ENCODE results near the gene CDC42EP3. TPM values are rescaled to one million over a fixed set of nuclear protein-coding genes. Genes with fewer than 3 reads are reported as not detected.

The CDC42EP3 gene
- total RNA-seq, 1 experiment from 2014 or later: 50.8 TPM

DNA sequence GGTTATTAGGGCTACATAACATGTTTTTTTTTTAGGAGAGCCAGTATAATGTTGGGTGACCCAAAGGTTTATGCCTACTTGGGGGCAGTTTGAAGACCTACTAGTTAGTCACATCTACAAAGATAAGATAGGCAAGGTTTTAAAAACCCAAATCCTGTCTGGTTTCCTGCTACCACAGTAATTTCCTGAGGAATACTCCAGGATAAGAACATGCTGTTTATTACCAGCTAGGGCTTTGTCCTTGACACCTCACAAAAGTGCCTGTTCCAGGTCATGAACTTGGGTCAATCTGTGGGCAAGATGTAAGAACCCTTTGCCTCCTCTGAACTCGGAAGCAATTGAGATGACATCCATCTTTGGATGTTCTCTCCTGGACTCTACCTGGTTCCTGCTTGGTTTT lies 38.2 kb downstream of the CDC42EP3 start:
- Histone ChIP-seq H3K4me3 (no peak overlapping the region), H3K4me1 (replicated peaks) (peaks cover 14% of the 10 kb centered on the region), H3K27ac (no peak overlapping the region), H3K36me3 (no peaks in the 10 kb centered on the region), H3K27me3 (replicated peaks) (no peaks in the 10 kb centered on the region), H3K9me3 (replicated peaks) (no peaks in the 10 kb centered on the region)
- DNase-seq (ENCODE audit: low read depth in 1 of 2, low spot score in 2 of 2): no peak

DNA sequence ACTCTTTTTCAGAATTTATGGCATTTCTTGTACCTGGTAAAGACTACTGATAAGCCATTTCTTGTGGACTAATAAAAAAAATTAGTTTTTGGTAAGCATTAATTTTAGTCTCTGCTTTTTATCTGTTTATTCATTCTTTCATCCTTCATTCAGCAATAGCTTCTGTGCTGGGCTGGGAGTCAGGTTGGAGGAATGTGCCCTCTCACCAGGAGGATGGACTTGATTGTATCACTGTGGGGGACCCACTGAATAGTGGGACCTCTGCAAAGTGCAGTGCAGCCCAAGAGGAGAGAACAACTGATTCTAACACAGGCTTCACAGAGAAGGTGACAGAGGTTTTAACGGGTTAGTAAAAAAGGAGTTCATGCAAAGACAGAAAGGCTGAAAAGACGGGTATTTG lies 39.1 kb downstream of the CDC42EP3 start:
- Histone ChIP-seq H3K36me3 (no peaks in the 10 kb centered on the region), H3K9me3 (replicated peaks) (no peaks in the 10 kb centered on the region), H3K4me1 (replicated peaks) (peaks cover 14% of the 10 kb centered on the region), H3K27ac (no peak overlapping the region), H3K4me3 (no peak overlapping the region), H3K27me3 (replicated peaks) (no peaks in the 10 kb centered on the region)
- DNase-seq (ENCODE audit: low read depth in 1 of 2, low spot score in 2 of 2): no peak

DNA sequence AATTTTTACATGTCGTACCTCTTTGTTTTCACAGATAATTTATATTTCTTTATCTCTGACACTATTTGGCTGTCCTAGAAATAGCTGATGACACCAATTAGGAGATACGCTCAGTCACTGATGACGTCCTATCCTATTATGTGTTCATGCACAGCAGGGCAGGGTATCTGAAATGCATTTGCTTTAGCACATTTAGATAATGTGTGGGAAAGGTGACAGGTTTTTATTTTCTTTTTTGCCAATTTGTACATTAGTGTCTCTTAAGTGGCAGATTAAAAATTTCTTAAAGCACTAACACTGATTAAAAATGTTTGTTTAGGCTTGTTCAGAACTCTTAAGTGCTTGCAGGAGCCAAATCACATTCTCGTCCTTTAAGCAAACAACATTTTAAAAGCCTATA lies 39.7 kb downstream of the CDC42EP3 start:
- Histone ChIP-seq H3K4me3 (no peak overlapping the region), H3K27ac (no peak overlapping the region), H3K9me3 (replicated peaks) (no peaks in the 10 kb centered on the region), H3K4me1 (replicated peaks) (peaks cover 14% of the 10 kb centered on the region), H3K36me3 (no peaks in the 10 kb centered on the region), H3K27me3 (replicated peaks) (no peaks in the 10 kb centered on the region)
- DNase-seq (ENCODE audit: low read depth in 1 of 2, low spot score in 2 of 2): no peak

DNA sequence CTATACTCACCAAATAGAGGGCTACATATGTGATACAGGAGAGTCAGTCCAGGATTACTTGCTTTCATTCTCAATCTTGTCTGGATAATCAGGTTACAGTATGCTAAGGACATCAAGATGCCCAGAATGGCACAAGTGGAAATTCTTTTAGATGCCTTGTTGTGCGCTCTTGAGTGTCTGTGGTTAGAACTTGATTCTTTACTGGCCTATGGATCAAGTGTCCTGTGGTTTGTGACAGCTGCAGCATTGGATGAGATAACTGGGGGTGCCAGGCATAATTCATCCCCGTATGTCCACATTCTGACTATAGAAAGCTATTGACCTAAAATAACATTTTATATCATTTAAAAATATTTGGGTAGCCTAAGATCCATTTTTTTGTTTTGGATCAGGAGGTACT lies 40.1 kb downstream of the CDC42EP3 start:
- Histone ChIP-seq H3K27me3 (replicated peaks) (no peaks in the 10 kb centered on the region), H3K9me3 (replicated peaks) (no peaks in the 10 kb centered on the region), H3K27ac (no peak overlapping the region), H3K4me1 (replicated peaks) (peaks cover 14% of the 10 kb centered on the region), H3K4me3 (no peak overlapping the region), H3K36me3 (no peaks in the 10 kb centered on the region)
- DNase-seq (ENCODE audit: low read depth in 1 of 2, low spot score in 2 of 2): no peak

DNA sequence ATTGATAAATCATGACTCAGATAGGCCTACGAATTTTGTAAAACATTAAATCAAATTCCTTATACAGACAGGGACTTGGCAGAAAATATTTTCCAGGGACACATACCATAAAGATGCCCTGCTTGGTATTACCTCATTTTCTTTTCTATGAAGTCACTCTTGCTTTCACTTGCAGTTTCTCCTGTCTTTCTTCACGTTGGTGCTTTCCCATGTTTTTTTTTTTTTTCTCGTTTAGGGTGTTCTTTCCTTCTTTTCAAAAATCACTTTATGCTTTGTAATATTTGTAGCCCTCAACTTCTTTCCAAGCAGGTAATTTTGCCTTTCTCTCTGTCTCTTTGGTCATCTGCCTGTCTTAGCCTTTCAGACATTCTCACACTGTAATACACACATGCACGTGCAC lies 40.7 kb downstream of the CDC42EP3 start:
- no peak overlapping the region for H3K27ac ChIP-seq
- H3K9me3 ChIP-seq (replicated peaks): no peaks in the 10 kb centered on the region
- H3K27me3 ChIP-seq (replicated peaks): no peaks in the 10 kb centered on the region
- peaks cover 19% of the 10 kb centered on the region for H3K4me1 ChIP-seq (replicated peaks)
- no peak for DNase-seq (ENCODE audit: low read depth in 1 of 2, low spot score in 2 of 2)
- no peak overlapping the region for H3K4me3 ChIP-seq
- H3K36me3 ChIP-seq: no peaks in the 10 kb centered on the region

DNA sequence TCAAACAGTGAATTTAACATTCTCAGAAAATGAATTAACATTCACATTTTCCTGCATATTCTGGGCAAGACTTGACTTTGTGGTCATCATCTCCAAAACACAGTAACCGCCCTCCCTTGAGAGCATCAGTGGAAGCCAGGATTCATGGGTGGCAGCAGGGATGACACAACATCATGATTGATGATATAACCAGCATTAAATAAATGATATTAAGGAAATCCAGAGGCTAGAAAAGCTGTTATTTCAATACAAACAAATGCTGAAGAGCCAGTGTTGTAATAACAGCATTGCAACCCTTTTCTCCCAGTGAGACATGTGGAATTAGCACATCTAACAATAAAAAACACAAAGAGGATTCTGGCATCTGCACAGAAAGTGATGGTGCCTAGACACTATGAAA lies 41.1 kb downstream of the CDC42EP3 start:
- DNase-seq (ENCODE audit: low read depth in 1 of 2, low spot score in 2 of 2): no peak
- no peaks in the 10 kb centered on the region for H3K9me3 ChIP-seq (replicated peaks)
- no peak overlapping the region for H3K27ac ChIP-seq
- H3K4me3 ChIP-seq: no peak overlapping the region
- H3K27me3 ChIP-seq (replicated peaks): no peaks in the 10 kb centered on the region
- H3K36me3 ChIP-seq: no peaks in the 10 kb centered on the region
- peaks cover 24% of the 10 kb centered on the region for H3K4me1 ChIP-seq (replicated peaks)

DNA sequence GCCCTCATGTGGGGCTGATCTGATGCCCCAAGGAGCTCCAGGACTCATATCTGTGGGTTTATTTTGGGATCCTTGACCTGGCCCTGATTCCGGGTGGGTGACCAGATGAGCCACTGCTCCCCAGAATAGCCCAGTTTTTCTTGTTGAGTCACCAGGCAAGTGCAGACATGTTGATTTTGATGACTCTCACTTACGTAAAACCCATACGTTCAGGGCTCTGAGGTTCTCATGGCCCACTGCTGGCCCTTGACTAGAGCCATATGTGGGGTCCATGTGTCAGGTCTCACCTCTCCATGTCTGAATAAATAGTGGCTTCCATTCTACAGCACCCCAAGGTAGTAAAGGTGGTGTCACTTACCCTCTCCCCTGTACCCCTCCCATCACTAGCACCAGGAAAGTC lies 41.9 kb downstream of the CDC42EP3 start:
- Histone ChIP-seq H3K4me3 (no peak overlapping the region), H3K27ac (no peak overlapping the region), H3K27me3 (replicated peaks) (no peaks in the 10 kb centered on the region), H3K36me3 (no peaks in the 10 kb centered on the region), H3K4me1 (replicated peaks) (peaks cover 32% of the 10 kb centered on the region), H3K9me3 (replicated peaks) (no peaks in the 10 kb centered on the region)
- no peak for DNase-seq (ENCODE audit: low read depth in 1 of 2, low spot score in 2 of 2)

DNA sequence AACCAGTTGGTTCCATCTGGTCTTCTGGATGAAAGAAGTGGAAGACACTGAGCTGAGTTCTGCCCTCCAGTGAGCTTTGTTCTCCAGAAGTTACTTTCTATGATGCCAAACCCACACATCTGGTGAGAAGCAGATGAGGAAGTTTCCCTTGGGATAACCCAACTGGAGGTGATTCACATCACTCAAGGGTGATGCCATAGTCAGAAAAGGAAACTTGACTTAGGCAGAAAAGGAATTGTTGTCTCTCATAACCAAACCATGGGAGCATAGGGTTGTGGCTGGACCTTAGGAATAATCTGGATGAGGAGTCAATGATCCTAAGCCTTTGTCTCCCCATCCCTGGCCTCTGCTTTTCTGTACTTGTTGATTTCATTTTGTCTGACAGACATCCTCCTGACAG lies 43.7 kb downstream of the CDC42EP3 start:
- no peaks in the 10 kb centered on the region for H3K27me3 ChIP-seq (replicated peaks)
- no peak overlapping the region for H3K4me3 ChIP-seq
- H3K27ac ChIP-seq: no peak overlapping the region
- peaks cover 41% of the 10 kb centered on the region for H3K4me1 ChIP-seq (replicated peaks)
- H3K9me3 ChIP-seq (replicated peaks): no peaks in the 10 kb centered on the region
- H3K36me3 ChIP-seq: no peaks in the 10 kb centered on the region
- DNase-seq (ENCODE audit: low read depth in 1 of 2, low spot score in 2 of 2): no peak

DNA sequence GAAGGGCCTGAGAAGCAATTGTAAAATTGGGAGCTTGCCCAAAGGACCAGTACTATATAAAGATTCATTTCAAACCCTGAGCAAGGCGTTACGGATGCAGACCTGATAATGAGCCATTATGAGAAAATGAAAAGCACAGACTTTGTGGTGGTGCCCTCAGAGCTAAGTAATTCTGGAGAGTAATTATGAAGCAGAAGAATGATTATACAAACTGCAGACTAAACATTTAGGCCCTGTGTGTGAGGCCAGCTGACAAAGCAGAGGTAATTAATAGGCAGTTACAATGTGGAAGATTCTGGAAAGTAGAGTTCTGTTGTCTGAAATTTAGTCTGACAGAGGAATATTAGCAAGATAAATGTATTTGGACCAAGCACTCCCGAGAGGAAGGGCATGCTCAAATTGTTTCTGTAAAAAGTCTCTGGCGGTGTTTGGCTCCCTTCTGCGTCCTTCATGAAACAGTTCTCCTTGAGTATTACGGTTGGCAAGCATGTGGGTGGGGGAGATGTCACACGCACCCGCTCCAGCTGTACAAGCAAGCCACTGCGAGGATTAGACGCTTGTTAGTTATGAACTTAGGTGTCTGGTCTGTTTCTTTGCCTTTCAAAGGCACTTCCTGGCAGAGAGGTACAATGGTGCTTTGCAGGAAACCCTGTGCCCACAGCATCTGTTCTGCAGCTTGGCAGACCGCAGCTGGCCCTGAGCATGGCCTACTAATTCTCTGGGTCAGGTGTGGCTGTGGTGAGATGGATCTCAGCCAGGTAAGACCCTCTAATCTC lies 45.5 kb downstream of the CDC42EP3 start:
- Histone ChIP-seq H3K4me1 (replicated peaks) (peaks cover 37% of the 10 kb centered on the region), H3K27ac (no peak overlapping the region), H3K36me3 (no peaks in the 10 kb centered on the region), H3K9me3 (replicated peaks) (no peaks in the 10 kb centered on the region), H3K27me3 (replicated peaks) (no peaks in the 10 kb centered on the region), H3K4me3 (no peak overlapping the region)
- DNase-seq (ENCODE audit: low read depth in 1 of 2, low spot score in 2 of 2): no peak

DNA sequence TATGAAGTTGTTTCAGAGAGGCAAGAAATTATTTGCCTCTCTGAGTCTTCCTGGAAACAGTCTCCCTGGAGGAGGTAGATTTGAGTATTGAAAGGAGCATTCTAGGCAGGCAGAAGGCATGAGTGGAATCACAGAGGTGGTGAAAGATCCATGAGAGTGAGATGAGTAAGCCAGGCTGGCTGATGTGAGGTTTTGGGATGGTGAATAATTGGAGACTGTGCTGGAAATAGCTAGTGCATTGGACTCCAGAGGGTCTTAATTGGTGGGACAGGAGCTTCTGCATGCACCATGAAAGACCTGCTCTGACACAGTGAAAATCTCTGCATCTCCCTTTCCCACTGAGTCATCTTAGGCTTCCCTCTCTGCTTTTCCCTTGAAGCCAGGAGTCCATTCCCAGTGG lies 46.3 kb downstream of the CDC42EP3 start:
- Histone ChIP-seq H3K4me3 (no peak overlapping the region), H3K36me3 (no peaks in the 10 kb centered on the region), H3K9me3 (replicated peaks) (no peaks in the 10 kb centered on the region), H3K27me3 (replicated peaks) (no peaks in the 10 kb centered on the region), H3K4me1 (replicated peaks) (peaks cover 37% of the 10 kb centered on the region), H3K27ac (peak overlapping the region; percentile 18; the same call in 1 of the 2 replicates)
- DNase-seq (ENCODE audit: low read depth in 1 of 2, low spot score in 2 of 2): peak in 1 of 2 experiments; percentile 28

DNA sequence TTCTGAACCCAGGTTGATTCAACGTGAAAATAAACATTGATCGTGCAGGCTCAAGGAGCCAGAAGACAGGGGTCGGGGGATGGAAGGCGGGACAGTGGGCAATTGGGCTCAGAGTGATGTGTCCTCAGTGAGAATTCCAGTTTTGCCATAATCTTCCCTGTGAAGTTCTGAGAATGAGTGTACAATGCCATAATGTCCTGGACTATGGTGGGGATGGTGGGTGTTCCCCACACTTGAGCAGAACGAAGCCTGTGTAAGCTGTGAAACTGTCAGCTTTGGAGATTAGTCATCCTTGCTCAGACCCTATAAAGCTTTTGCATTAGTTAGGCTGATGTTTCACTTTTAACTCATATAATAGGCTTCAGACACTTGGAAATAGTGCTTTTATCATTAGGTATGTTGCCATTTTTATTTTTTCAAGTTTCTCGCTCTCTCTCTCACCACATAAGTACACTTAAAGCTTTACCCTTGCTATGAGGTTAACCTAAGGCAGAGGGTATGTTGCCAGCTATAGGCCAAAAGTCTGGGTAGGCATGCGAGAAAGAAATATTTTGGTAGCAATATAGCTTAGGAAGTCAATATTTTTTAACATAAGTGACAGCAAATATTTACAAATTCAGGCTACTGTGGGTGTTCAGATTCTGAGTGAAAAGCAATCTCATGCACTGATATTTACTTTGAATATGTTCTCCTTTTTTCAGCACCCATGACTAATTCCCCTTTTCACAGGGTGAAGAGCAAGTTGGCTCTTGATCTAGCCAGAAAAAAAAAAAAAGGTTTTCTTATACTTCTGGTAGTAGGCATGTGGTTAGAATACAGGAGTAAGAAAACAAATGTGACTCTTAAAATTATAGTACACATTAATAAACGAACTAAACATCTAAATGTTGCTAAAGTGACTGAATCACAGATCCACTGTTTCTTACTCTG lies 47.2 kb downstream of the CDC42EP3 start:
- H3K27ac ChIP-seq: peak overlapping the region; percentile 18
- no peaks in the 10 kb centered on the region for H3K36me3 ChIP-seq
- no peaks in the 10 kb centered on the region for H3K27me3 ChIP-seq (replicated peaks)
- H3K9me3 ChIP-seq (replicated peaks): no peaks in the 10 kb centered on the region
- peak; percentile 54 to 59 for DNase-seq (ENCODE audit: low read depth in 1 of 2, low spot score in 2 of 2)
- no peak overlapping the region for H3K4me3 ChIP-seq
- peaks cover 30% of the 10 kb centered on the region for H3K4me1 ChIP-seq (replicated peaks)

DNA sequence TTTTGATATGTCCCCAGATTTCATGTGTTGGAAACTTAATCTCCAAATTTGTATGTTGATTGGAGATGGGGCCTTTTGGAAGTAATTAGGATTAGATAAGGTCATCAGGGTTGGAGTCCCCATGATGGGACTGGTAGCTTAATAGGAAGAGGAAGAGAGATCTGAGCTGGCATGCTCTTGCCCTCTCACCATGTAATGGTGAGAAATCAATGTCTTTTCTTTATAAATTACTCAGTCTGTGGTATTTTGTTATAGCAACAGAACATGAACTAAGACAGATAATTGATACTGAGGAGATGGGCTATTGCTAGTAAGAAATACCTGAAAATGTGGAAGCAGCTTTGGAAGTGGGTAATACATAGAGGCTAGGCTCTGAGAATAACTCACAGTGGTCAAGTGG lies 48.0 kb downstream of the CDC42EP3 start:
- no peak for DNase-seq (ENCODE audit: low read depth in 1 of 2, low spot score in 2 of 2)
- H3K36me3 ChIP-seq: no peaks in the 10 kb centered on the region
- H3K4me3 ChIP-seq: no peak overlapping the region
- peaks cover 30% of the 10 kb centered on the region for H3K4me1 ChIP-seq (replicated peaks)
- no peaks in the 10 kb centered on the region for H3K27me3 ChIP-seq (replicated peaks)
- peak overlapping the region; percentile 18 for H3K27ac ChIP-seq
- no peaks in the 10 kb centered on the region for H3K9me3 ChIP-seq (replicated peaks)

DNA sequence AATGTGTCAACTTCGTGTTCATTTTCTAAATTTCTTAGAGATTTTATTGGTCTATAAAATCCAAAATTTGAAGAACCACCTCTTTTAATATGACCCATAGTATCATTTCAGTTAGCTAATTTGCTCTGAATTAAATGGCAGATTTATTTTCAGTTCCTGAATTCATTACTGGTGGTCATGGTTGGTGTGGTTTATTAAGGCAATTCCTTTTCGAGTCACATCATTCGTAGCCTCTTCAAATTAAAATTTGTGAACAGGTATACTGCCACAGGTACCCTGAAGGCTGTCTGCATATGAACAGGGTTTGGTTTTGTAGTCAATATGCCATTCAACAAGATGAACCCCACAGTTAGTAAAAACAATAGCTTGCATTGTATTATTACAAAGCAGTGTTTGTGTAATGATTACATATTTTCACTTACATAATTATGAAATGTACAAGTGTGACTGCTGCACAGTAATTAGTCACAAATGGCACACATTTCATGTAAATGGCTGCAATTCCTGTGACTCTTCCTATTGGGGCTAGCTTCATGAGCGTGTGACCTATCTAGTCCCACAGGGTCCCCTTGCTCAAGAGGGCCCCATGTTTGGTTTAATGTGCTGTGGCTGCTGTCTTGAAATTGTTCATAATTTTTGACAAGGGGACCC lies 48.9 kb downstream of the CDC42EP3 start:
- Histone ChIP-seq H3K27ac (no peak overlapping the region), H3K4me3 (no peak overlapping the region), H3K27me3 (replicated peaks) (no peaks in the 10 kb centered on the region), H3K4me1 (replicated peaks) (peaks cover 30% of the 10 kb centered on the region), H3K9me3 (replicated peaks) (no peaks in the 10 kb centered on the region), H3K36me3 (no peaks in the 10 kb centered on the region)
- no peak for DNase-seq (ENCODE audit: low read depth in 1 of 2, low spot score in 2 of 2)

DNA sequence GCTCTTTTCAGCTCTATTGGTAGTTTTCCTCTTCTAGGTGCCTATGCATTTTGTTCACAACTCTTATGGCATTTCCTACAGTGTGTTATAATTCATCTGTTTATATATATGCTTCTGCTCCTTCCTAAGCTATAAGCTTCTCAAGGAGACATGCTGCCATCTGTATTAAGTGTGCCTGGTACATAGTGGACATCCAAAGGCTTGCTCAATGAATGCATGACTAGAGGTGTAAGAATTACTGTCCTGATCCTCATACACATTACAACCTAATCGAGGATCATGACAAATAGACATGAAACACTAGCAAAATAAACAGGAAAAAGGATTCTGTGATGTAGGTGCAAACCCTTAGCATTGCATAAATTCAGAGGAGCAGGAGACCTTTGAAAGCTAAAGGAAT lies 50.2 kb downstream of the CDC42EP3 start:
- no peaks in the 10 kb centered on the region for H3K36me3 ChIP-seq
- H3K9me3 ChIP-seq (replicated peaks): no peaks in the 10 kb centered on the region; the same call in 1 of the 2 replicates
- H3K4me3 ChIP-seq: no peak overlapping the region
- no peaks in the 10 kb centered on the region for H3K27me3 ChIP-seq (replicated peaks)
- no peak for DNase-seq (ENCODE audit: low read depth in 1 of 2, low spot score in 2 of 2)
- H3K27ac ChIP-seq: no peak overlapping the region
- H3K4me1 ChIP-seq (replicated peaks): peaks cover 40% of the 10 kb centered on the region
